ENCODE results near the gene OR2D2.
"Not testable (repeated sequence)": the region's sequence is repeated elsewhere in the genome, so short reads cannot be mapped to it uniquely, and the experiment has no call there.

Gene OR2D2

GRCh38 chr11:6892400-6892799 is at the start of gene OR2D2:
Gene OR2D2, minus strand, starts transcription at chr11:6892500. Its CDS starts 0 bp downstream, at chr11:6892500.
- no peak for DNase-seq (ENCODE audit: low read depth, low spot score)

- DNase-seq (ENCODE audit: low read depth, low spot score) = no peak
These were observed 49.7 kb upstream of the OR2D2 start for GRCh38 chr11:6941970-6942369.

DNA sequence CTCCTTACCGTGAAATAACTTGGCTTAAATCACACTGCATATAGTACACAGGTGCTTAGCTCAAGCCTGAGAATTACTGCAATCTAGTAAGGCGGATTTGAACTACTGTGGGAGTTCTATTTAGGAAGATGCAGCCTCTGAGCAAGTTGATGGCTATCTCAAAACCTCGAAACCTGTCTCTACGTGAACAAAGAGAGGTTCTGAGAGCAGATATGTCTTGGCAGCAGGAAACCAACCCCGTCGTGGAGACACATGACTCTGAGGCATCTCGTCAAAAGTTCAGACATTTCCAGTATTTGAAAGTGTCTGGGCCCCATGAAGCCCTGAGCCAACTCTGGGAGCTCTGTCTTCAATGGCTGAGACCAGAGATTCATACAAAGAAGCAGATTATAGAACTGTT is 39.8 kb upstream of the OR2D2 start:
- no peak for DNase-seq (ENCODE audit: low read depth, low spot score)

GRCh38 chr11:6931146-6931713 is 38.9 kb upstream of the OR2D2 start:
- DNase-seq (ENCODE audit: low read depth, low spot score) = no peak

GRCh38 chr11:6928916-6929315 is 36.6 kb upstream of the OR2D2 start:
- DNase-seq (ENCODE audit: low read depth, low spot score) = no peak

- DNase-seq (ENCODE audit: low read depth, low spot score) = no peak
These were observed 34.8 kb upstream of the OR2D2 start for GRCh38 chr11:6927030-6927617.

DNA sequence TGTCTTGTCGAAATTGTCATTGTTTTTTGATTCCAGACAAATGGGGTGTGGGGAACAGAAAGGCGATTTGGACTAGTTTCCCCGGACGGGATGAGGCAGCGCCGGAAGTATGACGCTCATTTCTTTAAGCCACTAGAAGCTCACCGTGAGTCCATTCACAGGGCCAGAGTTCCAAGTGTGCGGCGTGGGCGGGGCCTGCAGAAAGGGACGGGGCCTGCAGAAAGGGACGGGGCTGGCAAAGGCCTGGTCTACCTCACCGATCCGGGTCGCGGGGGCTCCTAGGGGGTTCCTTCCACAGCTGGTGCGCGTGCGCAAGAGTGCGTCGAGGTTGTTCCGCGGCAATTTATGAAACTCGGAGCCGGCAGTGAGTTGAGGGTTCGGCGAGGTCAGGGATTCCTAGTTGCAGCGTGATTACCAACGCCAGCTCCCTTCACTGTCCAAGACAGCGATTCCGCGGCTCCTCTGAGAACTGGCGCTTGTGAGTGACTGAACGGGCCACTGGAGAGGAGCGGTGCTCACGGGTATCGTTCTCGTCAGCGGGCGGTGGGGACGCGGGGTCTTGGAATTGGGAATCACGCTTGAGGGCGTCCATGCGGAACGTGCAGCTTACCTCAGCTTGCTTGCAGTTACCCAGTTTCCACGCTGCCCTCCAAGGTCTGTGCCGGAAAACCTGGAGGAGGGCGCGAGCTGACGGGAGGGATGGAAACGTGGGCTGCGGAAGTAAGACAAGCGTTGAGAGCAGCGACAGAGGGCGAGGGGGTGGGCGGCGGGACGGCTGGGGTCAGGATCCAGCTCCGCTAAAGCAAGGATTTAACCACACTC is 34.1 kb upstream of the OR2D2 start, which contains the start of gene ZNF215:
TSS of gene ZNF215 (plus strand) at position 219 of the 822 bp plus-strand sequence. CDS start 5,847 bp downstream, outside the sequence.
- DNase-seq (ENCODE audit: low read depth, low spot score) = peak; percentile 10

GRCh38 chr11:6925636-6926207 is 33.4 kb upstream of the OR2D2 start:
- no peak for DNase-seq (ENCODE audit: low read depth, low spot score)

- no peak for DNase-seq (ENCODE audit: low read depth, low spot score)
These were observed 32.8 kb upstream of the OR2D2 start for GRCh38 chr11:6925007-6925577.

- no peak for DNase-seq (ENCODE audit: low read depth, low spot score)
These were observed 28.4 kb upstream of the OR2D2 start, which contains the start of gene OR2D3 for GRCh38 chr11:6920702-6921101. Gene OR2D3, plus strand, starts transcription at chr11:6921002. Its CDS starts 0 bp downstream, at chr11:6921002.

GRCh38 chr11:6919698-6920097 is 27.4 kb upstream of the OR2D2 start:
- no peak for DNase-seq (ENCODE audit: low read depth, low spot score)

GRCh38 chr11:6911948-6912347 is 19.6 kb upstream of the OR2D2 start:
- no peak for DNase-seq (ENCODE audit: low read depth, low spot score)

- DNase-seq (ENCODE audit: low read depth, low spot score) = no peak
These were observed 19.1 kb upstream of the OR2D2 start for GRCh38 chr11:6911378-6911777.

- DNase-seq (ENCODE audit: low read depth, low spot score) = not testable (repeated sequence)
These were observed 12.5 kb upstream of the OR2D2 start for GRCh38 chr11:6904804-6905203.

DNA sequence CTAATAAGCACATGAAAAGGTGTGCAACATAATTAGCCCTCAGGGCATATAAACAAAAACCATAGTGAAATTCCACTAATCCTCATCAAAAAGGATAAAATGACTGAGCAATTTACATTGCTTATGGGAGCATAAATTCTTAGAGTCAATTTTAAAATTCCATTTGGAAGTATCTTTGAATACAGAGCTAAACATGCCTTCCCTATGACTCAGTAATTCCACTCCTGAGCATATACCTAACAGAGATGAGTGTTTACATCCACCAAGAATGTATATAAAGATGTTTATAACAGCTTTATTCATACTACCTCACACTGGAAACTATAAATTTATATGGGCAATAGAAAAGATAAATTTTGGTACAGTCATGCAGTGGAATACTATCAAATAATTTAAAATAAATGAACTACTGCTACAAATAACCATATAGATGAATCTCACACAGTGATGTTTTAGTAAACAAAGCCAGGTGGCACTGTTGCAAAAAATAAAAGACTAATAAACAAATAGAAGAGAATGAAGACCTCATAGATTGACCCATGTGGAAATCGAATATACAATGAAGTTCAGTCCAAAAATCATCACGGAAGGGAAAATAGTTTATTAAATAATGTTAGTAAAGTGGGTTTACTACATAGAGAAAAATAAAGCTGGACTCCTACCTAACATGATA is 8.2 kb upstream of the OR2D2 start:
- DNase-seq (ENCODE audit: low read depth, low spot score) = no peak

- DNase-seq (ENCODE audit: low read depth, low spot score) = no peak
These were observed 6.6 kb upstream of the OR2D2 start for GRCh38 chr11:6898911-6899310.

- no peak for DNase-seq (ENCODE audit: low read depth, low spot score)
These were observed 2.7 kb upstream of the OR2D2 start for GRCh38 chr11:6895010-6895409.

DNA sequence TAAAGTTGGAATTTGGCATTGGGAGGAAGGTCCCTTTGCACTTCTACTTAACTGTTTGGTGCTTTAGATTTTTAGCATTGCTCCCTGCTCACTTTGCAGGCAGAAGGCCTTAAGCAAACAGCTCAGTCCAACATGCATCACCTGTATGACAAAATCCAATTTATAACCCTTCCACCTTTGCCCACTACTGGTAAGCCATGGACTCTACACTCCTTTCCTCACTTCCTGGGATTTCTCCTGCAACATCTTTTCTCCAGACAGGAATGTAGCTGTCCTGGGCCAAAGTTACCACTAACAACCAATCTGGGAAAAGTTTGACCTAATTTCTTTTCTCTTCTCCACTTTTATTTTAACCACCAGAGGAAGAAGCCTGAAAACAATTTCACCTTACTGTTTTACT is 1.8 kb upstream of the OR2D2 start:
- no peak for DNase-seq (ENCODE audit: low read depth, low spot score)

GRCh38 chr11:6889835-6890234 is 2.5 kb downstream of the OR2D2 start:
- DNase-seq (ENCODE audit: low read depth, low spot score) = no peak

- no peak for DNase-seq (ENCODE audit: low read depth, low spot score)
These were observed 3.5 kb downstream of the OR2D2 start for GRCh38 chr11:6888830-6889229.

GRCh38 chr11:6887711-6888110 is 4.6 kb downstream of the OR2D2 start:
- not testable (repeated sequence) for DNase-seq (ENCODE audit: low read depth, low spot score)
